Measurements from ENCODE around the gene RPL23.

GRCh38 chr17:38885728-38886642, 32.5 kb upstream of the RPL23 start:
- no peak for TF ChIP-seq CTCF (conservative IDR thresholded peaks at IDR 0.05; ENCODE audit: low read depth in 2 of 2)
- no peak for TF ChIP-seq REST (IDR thresholded peaks at IDR 0.05; ENCODE audit: unreplicated experiment)
- TF ChIP-seq EZH2 (IDR thresholded peaks at IDR 0.05; ENCODE audit: low read depth, unreplicated experiment), result no peak
- TF ChIP-seq EZH2phosphoT487 (IDR thresholded peaks at IDR 0.05; ENCODE audit: unreplicated experiment), result no peak
- TF ChIP-seq JUNB (IDR thresholded peaks at IDR 0.05; ENCODE audit: unreplicated experiment), result no peak
- TF ChIP-seq POLR2AphosphoS5 (IDR thresholded peaks at IDR 0.05; ENCODE audit: low read depth), result no peak
- TF ChIP-seq ETS1 (IDR thresholded peaks at IDR 0.05), result no peak
- no peak for TF ChIP-seq ZNF462 (CRISPR knock-in tag; IDR thresholded peaks at IDR 0.05)
- TF ChIP-seq CREB1 (CRISPR knock-in tag; IDR thresholded peaks at IDR 0.05; ENCODE audit: low read depth), result no peak

All from GM23338 (cell line).